ENCODE data around the gene FRMD8.

FRMD8 gene

GRCh38 chr11:65433657-65434056 is 47.2 kb downstream of the FRMD8 start:
- H3K4me3 ChIP-seq (ENCODE audit: low read depth in 1 of 2, low read length in 1 of 2) = no peak overlapping the region
- no peaks in the 10 kb centered on the region for H3K27me3 ChIP-seq
- no peaks in the 10 kb centered on the region for H3K9me3 ChIP-seq
- peak overlapping the region; percentile 60 for H3K27ac ChIP-seq
- peaks cover 85 to 86% of the 10 kb centered on the region in 2 experiments for H3K4me1 ChIP-seq (ENCODE audit: control insufficient read depth in 1 of 2, insufficient read depth in 1 of 2, low read depth in 1 of 2, low read length in 1 of 2)
- H3K36me3 ChIP-seq = peaks cover 87% of the 10 kb centered on the region
- TF ChIP-seq CTCF (IDR thresholded peaks at IDR 0.05) = no peak

GRCh38 chr11:65434057-65434666 is 47.7 kb downstream of the FRMD8 start:
- Histone ChIP-seq H3K9me3 (no peaks in the 10 kb centered on the region), H3K4me3 (ENCODE audit: low read depth in 1 of 2, low read length in 1 of 2) (peak overlapping the region in 1 of 2 experiments; percentile 13), H3K4me1 (ENCODE audit: control insufficient read depth in 1 of 2, insufficient read depth in 1 of 2, low read depth in 1 of 2, low read length in 1 of 2) (peaks cover 85 to 86% of the 10 kb centered on the region in 2 experiments), H3K36me3 (peaks cover 90% of the 10 kb centered on the region), H3K27me3 (no peaks in the 10 kb centered on the region), H3K27ac (peak overlapping the region; percentile 60)
- no peak for TF ChIP-seq CTCF (IDR thresholded peaks at IDR 0.05)

- Histone ChIP-seq H3K9me3 (no peaks in the 10 kb centered on the region), H3K36me3 (peaks cover 93% of the 10 kb centered on the region), H3K27ac (peak overlapping the region; percentile 60), H3K27me3 (no peaks in the 10 kb centered on the region), H3K4me1 (ENCODE audit: control insufficient read depth in 1 of 2, insufficient read depth in 1 of 2, low read depth in 1 of 2, low read length in 1 of 2) (peaks cover 84 to 86% of the 10 kb centered on the region in 2 experiments), H3K4me3 (ENCODE audit: low read depth in 1 of 2, low read length in 1 of 2) (peak overlapping the region in 1 of 2 experiments; percentile 13)
- TF ChIP-seq CTCF (IDR thresholded peaks at IDR 0.05) = no peak
These were observed 48.4 kb downstream of the FRMD8 start for GRCh38 chr11:65434667-65435410.

GRCh38 chr11:65435411-65435931 is 49.0 kb downstream of the FRMD8 start:
- no peaks in the 10 kb centered on the region for H3K9me3 ChIP-seq

GRCh38 chr11:65435981-65436411 is 49.6 kb downstream of the FRMD8 start:
- TF ChIP-seq CTCF (IDR thresholded peaks at IDR 0.05) = no peak
- Histone ChIP-seq H3K27ac (peak overlapping the region; percentile 60), H3K36me3 (peaks cover 87% of the 10 kb centered on the region), H3K4me3 (ENCODE audit: low read depth in 1 of 2, low read length in 1 of 2) (no peak overlapping the region), H3K4me1 (ENCODE audit: control insufficient read depth in 1 of 2, insufficient read depth in 1 of 2, low read depth in 1 of 2, low read length in 1 of 2) (peaks cover 79 to 83% of the 10 kb centered on the region in 2 experiments), H3K27me3 (no peaks in the 10 kb centered on the region), H3K9me3 (no peaks in the 10 kb centered on the region)

More at GRCh38 chr11:65435411-65435931, 49.0 kb downstream of the FRMD8 start:
- Histone ChIP-seq H3K4me1 (ENCODE audit: control insufficient read depth in 1 of 2, insufficient read depth in 1 of 2, low read depth in 1 of 2, low read length in 1 of 2) (peaks cover 82 to 85% of the 10 kb centered on the region in 2 experiments), H3K27me3 (no peaks in the 10 kb centered on the region), H3K36me3 (peaks cover 91% of the 10 kb centered on the region), H3K4me3 (ENCODE audit: low read depth in 1 of 2, low read length in 1 of 2) (no peak overlapping the region), H3K27ac (peak overlapping the region; percentile 60)
- no peak for TF ChIP-seq CTCF (IDR thresholded peaks at IDR 0.05)
